Neuronal stem cell (in vitro differentiated cells): ENCODE results near the gene JAKMIP1.

Experiments
- DNase-seq: peaks from one replicate; pipeline ENCODE4 v3.0.0-alpha.2; 2013; ENCODE audit warnings: low spot score
- H2AFZ ChIP-seq: one replicate; pipeline ENCODE4 v1.6.1; 2013; ENCODE audit warnings: mild to moderate bottlenecking, low read length, inconsistent platforms
- H2AK5ac ChIP-seq: 2 replicates; pipeline ENCODE4 v1.6.1; 2013; ENCODE audit warnings: low read depth, mild to moderate bottlenecking, inconsistent platforms, low read length, moderate library complexity, mixed read lengths
- H2BK120ac ChIP-seq: 2 replicates; pipeline ENCODE4 v1.6.1; 2013; ENCODE audit warnings: low read depth, mild to moderate bottlenecking, inconsistent platforms, low read length, moderate library complexity, mixed read lengths
- H2BK12ac ChIP-seq: one replicate; pipeline ENCODE4 v1.6.1; 2013; ENCODE audit warnings: low read length, inconsistent platforms
- H2BK15ac ChIP-seq: 2 replicates; pipeline ENCODE4 v1.6.1; 2013; ENCODE audit warnings: mild to moderate bottlenecking, low read length, inconsistent platforms, mixed read lengths
- H2BK5ac ChIP-seq: one replicate; pipeline ENCODE4 v1.6.1; 2013; ENCODE audit warnings: inconsistent platforms, mild to moderate bottlenecking, low read length, moderate library complexity
- H3K14ac ChIP-seq: one replicate; pipeline ENCODE4 v1.6.1; 2013; ENCODE audit warnings: low read length, inconsistent platforms
- H3K18ac ChIP-seq: 2 replicates; pipeline ENCODE4 v1.6.1; 2013; ENCODE audit warnings: low read length, inconsistent platforms
- H3K23ac ChIP-seq: 2 replicates; pipeline ENCODE4 v1.6.1; 2013; ENCODE audit warnings: low read depth, mild to moderate bottlenecking, mixed read lengths, low read length, inconsistent platforms; ENCODE audit not compliant: poor library complexity
- H3K27ac ChIP-seq: replicated peaks from 3 replicates; pipeline ENCODE4 v1.5.1; 2013; ENCODE audit warnings: low read length, inconsistent platforms
- H3K27me3 ChIP-seq, 3 experiments: 2 replicates each; pipeline ENCODE4 v1.6.1; 2013; ENCODE audit warnings: low read length in 3 of 3, mild to moderate bottlenecking in 2 of 3, inconsistent platforms in 1 of 3, low read depth in 1 of 3, mixed read lengths in 1 of 3, moderate library complexity in 1 of 3; ENCODE audit not compliant: control insufficient read depth in 3 of 3, insufficient read depth in 3 of 3
- H3K36me3 ChIP-seq, 2 donors: replicated peaks in 1 of 2; 2 replicates each; pipeline ENCODE4 v1.6.1; 2013; ENCODE audit warnings: low read length in 2 of 2; ENCODE audit not compliant: control insufficient read depth in 2 of 2, insufficient read depth in 2 of 2
- H3K4ac ChIP-seq: 2 replicates; pipeline ENCODE4 v1.6.1; 2013; ENCODE audit warnings: inconsistent platforms, mild to moderate bottlenecking, low read length, moderate library complexity
- H3K4me1 ChIP-seq, 2 donors: 1 replicate in 1 of 2; 2 replicates in 1 of 2; pipeline ENCODE4 v1.6.1; 2013; ENCODE audit warnings: low read length in 2 of 2, low read depth in 1 of 2; ENCODE audit not compliant: control insufficient read depth in 2 of 2, insufficient read depth in 1 of 2
- H3K4me2 ChIP-seq: one replicate; pipeline ENCODE4 v1.6.1; 2013; ENCODE audit warnings: mild to moderate bottlenecking, low read length, inconsistent platforms; ENCODE audit not compliant: insufficient read depth, poor library complexity, severe bottlenecking
- H3K4me3 ChIP-seq, 2 donors: 2 replicates each; pipeline ENCODE4 v1.5.1; 2013; ENCODE audit warnings: low read length in 2 of 2, mild to moderate bottlenecking in 2 of 2, inconsistent platforms in 1 of 2, moderate library complexity in 1 of 2
- H3K79me1 ChIP-seq: one replicate; pipeline ENCODE4 v1.6.1; 2013; ENCODE audit warnings: low read depth, mild to moderate bottlenecking, inconsistent platforms, low read length, moderate library complexity
- H3K9ac ChIP-seq: one replicate; pipeline ENCODE4 v1.6.1; 2013; ENCODE audit warnings: mild to moderate bottlenecking, low read depth, low read length, inconsistent platforms; ENCODE audit not compliant: poor library complexity
- H3K9me3 ChIP-seq, 2 donors: replicated peaks in 1 of 2; 2 replicates each; pipeline versions ENCODE3 to v1.6.1; 2013; ENCODE audit warnings: low read length in 2 of 2, mild to moderate bottlenecking in 2 of 2, inconsistent platforms in 1 of 2, low read depth in 1 of 2, mixed read lengths in 1 of 2, moderate library complexity in 1 of 2; ENCODE audit not compliant: control insufficient read depth in 2 of 2, insufficient read depth in 1 of 2
- H4K8ac ChIP-seq: one replicate; pipeline ENCODE4 v1.6.1; 2013; ENCODE audit warnings: low read depth, mild to moderate bottlenecking, inconsistent platforms, low read length, moderate library complexity
- H4K91ac ChIP-seq: one replicate; pipeline ENCODE4 v1.6.1; 2013; ENCODE audit warnings: low read length, low read depth, mild to moderate bottlenecking, inconsistent platforms; ENCODE audit not compliant: poor library complexity
- WGBS, 2 donors: extraction: QIAGEN DNeasy Blood & Tissue Kit; methylation state at CpG; one replicate each; pipeline ENCODE4 v1.1.7; 2013; ENCODE audit warnings: missing lambda C conversion rate in 2 of 2, mixed read lengths in 1 of 2; ENCODE audit not compliant: insufficient read length in 2 of 2, insufficient replicate concordance in 1 of 2; ENCODE audit errors: extremely low coverage in 2 of 2; 5-methylcytosine and 5-hydroxymethylcytosine counted together

JAKMIP1 gene

DNA sequence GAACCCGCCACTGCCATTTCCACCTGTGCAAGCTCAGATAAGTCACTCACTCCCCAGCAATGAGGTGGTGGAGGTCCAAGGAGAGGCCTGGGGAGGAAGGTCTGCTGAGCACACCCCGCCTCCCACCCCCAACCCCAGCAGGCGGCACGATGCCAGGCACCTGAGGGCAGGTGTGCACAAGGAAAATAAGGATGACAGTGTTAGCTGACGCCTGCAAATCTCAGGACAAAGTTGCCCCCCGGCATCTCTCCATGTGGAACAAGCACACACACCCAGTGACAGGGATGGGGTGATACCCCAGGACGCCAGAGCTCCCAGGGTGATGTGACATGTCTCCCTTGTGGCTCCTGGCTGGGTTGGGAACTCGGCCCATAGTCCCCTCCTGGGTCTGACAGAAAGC lies 9.9 kb downstream of the JAKMIP1 start:
- Histone ChIP-seq H3K79me1 (no peaks in the 10 kb centered on the region), H3K9me3 (no peaks in the 10 kb centered on the region), H4K91ac (no peak overlapping the region), H3K27me3 (peaks cover 0 to 27% (median 0%) of the 10 kb centered on the region in 3 experiments), H3K27ac (no peak overlapping the region), H3K4me2 (no peak overlapping the region), H2AFZ (no peak overlapping the region), H3K4me3 (no peak overlapping the region), H3K4ac (no peak overlapping the region), H3K14ac (peak overlapping the region; percentile 92), H2BK120ac (no peak overlapping the region), H3K23ac (no peak overlapping the region), H2BK5ac (peak overlapping the region; percentile 14), H4K8ac (no peak overlapping the region), H3K36me3 (no peaks in the 10 kb centered on the region), H2BK15ac (no peak overlapping the region), H3K18ac (peak overlapping the region; percentile 11), H2AK5ac (no peak overlapping the region), H2BK12ac (no peak overlapping the region), H3K9ac (no peak overlapping the region), H3K4me1 (peaks cover 0 to 8% of the 10 kb centered on the region in 2 donors)
- WGBS, 2 donors = no CpG with 5 or more reads among the region's 8 CpGs
- no peak for DNase-seq

- H3K36me3 ChIP-seq = no peaks in the 10 kb centered on the region
- H2BK120ac ChIP-seq = no peak overlapping the region
- H3K18ac ChIP-seq = peak overlapping the region; percentile 82
- no peaks in the 10 kb centered on the region for H3K9me3 ChIP-seq
- no peaks in the 10 kb centered on the region for H3K79me1 ChIP-seq
- no peak overlapping the region for H3K4me2 ChIP-seq
- H2AK5ac ChIP-seq = peak overlapping the region; percentile 51
- H3K14ac ChIP-seq = no peak overlapping the region
- H2BK12ac ChIP-seq = peak overlapping the region; percentile 44
- no peak overlapping the region for H3K4me3 ChIP-seq
- H3K9ac ChIP-seq = no peak overlapping the region
- H4K8ac ChIP-seq = no peak overlapping the region
- H2BK5ac ChIP-seq = peak overlapping the region; percentile 46
- H4K91ac ChIP-seq = peak overlapping the region; percentile 54
- peak overlapping the region; percentile 54 for H3K27ac ChIP-seq
- H2BK15ac ChIP-seq = peak overlapping the region; percentile 61
- no peak overlapping the region for H3K4ac ChIP-seq
- peak overlapping the region; percentile 38 for H3K23ac ChIP-seq
- no peak overlapping the region for H2AFZ ChIP-seq
- peaks cover 0 to 8% of the 10 kb centered on the region in 2 donors for H3K4me1 ChIP-seq
- DNase-seq = no peak
- H3K27me3 ChIP-seq = peaks cover 0 to 19% (median 0%) of the 10 kb centered on the region in 3 experiments
- no CpG with 5 or more reads among the region's 5 CpGs for WGBS, 2 donors
Measured at GRCh38 chr4:6189511-6189910, 10.8 kb downstream of the JAKMIP1 start.

DNA sequence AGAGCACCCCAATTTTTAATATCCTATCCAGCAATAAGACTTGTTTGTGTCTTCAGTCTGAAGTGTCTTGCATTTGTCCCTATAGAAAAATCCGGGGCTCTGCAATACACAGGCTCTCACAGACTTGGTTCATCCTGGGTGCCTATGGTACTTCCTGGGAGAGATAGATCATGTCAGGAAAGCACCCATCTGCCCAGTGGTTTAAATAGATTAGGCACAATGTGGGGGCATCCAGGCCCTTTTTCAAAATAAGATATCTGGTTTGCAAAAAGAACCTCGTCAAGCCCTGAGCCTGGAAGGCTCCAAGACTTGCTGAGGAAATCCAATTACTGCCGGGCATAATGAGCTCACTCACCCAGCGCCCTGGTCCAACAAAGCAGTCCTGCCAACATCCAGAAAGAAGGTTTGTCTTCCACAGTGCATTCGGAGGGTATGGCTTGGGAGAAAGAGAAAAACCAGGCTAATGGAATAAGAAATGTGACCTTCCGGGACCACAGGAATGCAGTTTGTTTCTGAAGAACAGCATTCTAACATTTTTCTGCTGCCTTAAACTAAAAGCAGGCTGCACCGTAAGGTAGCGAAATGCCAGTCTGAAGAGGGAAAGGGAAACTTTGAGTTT lies 11.6 kb downstream of the JAKMIP1 start:
- no peak overlapping the region for H2BK15ac ChIP-seq
- H2BK120ac ChIP-seq = no peak overlapping the region
- no peak overlapping the region for H3K4me2 ChIP-seq
- H3K4ac ChIP-seq = no peak overlapping the region
- no peak overlapping the region for H3K9ac ChIP-seq
- H2BK5ac ChIP-seq = no peak overlapping the region
- peak overlapping the region; percentile 54 for H3K27ac ChIP-seq
- no peaks in the 10 kb centered on the region for H3K36me3 ChIP-seq
- H2AFZ ChIP-seq = no peak overlapping the region
- no CpG with 5 or more reads among the region's 8 CpGs for WGBS, 2 donors
- H3K27me3 ChIP-seq = peaks cover 0 to 17% (median 0%) of the 10 kb centered on the region in 3 experiments
- H2AK5ac ChIP-seq = no peak overlapping the region
- H4K91ac ChIP-seq = no peak overlapping the region
- no peak overlapping the region for H3K14ac ChIP-seq
- H3K9me3 ChIP-seq = no peaks in the 10 kb centered on the region
- no peak for DNase-seq
- no peaks in the 10 kb centered on the region for H3K79me1 ChIP-seq
- no peak overlapping the region for H3K23ac ChIP-seq
- peaks cover 0 to 8% of the 10 kb centered on the region in 2 donors for H3K4me1 ChIP-seq
- no peak overlapping the region for H4K8ac ChIP-seq
- H3K18ac ChIP-seq = no peak overlapping the region
- H2BK12ac ChIP-seq = no peak overlapping the region
- no peak overlapping the region for H3K4me3 ChIP-seq

DNA sequence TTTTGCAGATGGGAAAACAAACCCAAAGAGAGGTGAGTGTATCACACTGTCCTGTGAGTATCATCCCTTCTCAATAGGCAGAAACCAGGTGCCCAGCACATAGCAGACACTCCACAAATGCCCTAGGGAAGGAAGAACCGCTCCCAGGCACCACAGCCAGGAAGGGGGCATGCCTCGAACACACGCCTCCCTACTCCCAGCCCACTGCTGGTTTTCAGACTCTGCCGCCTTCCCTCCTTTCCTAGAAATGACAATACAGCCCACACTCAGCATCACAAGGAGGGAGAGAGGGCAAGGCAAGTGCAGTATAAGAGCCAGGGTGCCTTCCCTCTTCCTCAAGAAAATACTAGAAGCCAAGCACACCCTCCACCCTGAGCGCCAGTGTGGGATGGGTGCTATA lies 16.2 kb downstream of the JAKMIP1 start:
- no peak overlapping the region for H3K14ac ChIP-seq
- H3K4me1 ChIP-seq = peaks cover 0 to 2% of the 10 kb centered on the region in 2 donors
- no peak overlapping the region for H2BK120ac ChIP-seq
- H3K27ac ChIP-seq = no peak overlapping the region
- H3K27me3 ChIP-seq = peaks cover 0 to 11% (median 2%) of the 10 kb centered on the region in 3 experiments
- no peak overlapping the region for H2AFZ ChIP-seq
- no peak overlapping the region for H4K91ac ChIP-seq
- H2BK12ac ChIP-seq = no peak overlapping the region
- H2BK5ac ChIP-seq = no peak overlapping the region
- no peaks in the 10 kb centered on the region for H3K36me3 ChIP-seq
- no peak overlapping the region for H3K4ac ChIP-seq
- no peak overlapping the region for H2BK15ac ChIP-seq
- WGBS, 2 donors = no CpG with 5 or more reads among the region's 5 CpGs
- H3K18ac ChIP-seq = no peak overlapping the region
- no peak overlapping the region for H3K9ac ChIP-seq
- DNase-seq = no peak
- no peak overlapping the region for H4K8ac ChIP-seq
- H3K9me3 ChIP-seq = peaks cover 0 to 3% of the 10 kb centered on the region in 2 donors
- no peaks in the 10 kb centered on the region for H3K79me1 ChIP-seq
- H3K23ac ChIP-seq = no peak overlapping the region
- no peak overlapping the region for H2AK5ac ChIP-seq
- H3K4me2 ChIP-seq = no peak overlapping the region
- peak overlapping the region in 1 of 2 donors; percentile 48 for H3K4me3 ChIP-seq
